OCI-LY1 (cell line): ENCODE results near the gene NKIRAS2.

Experiments
- EZH2 ChIP-seq: fragments of 200-600 bp; sonication (generic), shearing (Covaris generic); IDR thresholded peaks from 2 replicates; pipeline ENCODE4 v1.8.0; 2017; ENCODE audit warnings: borderline replicate concordance, mixed run types, mild to moderate bottlenecking, antibody characterized with exemption, low read length, moderate library complexity, mixed read lengths
- TF ChIP-seq, protein P1 (sequence below): fragments of 200-600 bp; sonication (generic), shearing (Covaris generic); IDR thresholded peaks from 2 replicates; pipeline ENCODE4 v1.5.1; 2017; ENCODE audit warnings: mild to moderate bottlenecking, antibody characterized with exemption, low read length, moderate library complexity, mixed read lengths

DNA sequence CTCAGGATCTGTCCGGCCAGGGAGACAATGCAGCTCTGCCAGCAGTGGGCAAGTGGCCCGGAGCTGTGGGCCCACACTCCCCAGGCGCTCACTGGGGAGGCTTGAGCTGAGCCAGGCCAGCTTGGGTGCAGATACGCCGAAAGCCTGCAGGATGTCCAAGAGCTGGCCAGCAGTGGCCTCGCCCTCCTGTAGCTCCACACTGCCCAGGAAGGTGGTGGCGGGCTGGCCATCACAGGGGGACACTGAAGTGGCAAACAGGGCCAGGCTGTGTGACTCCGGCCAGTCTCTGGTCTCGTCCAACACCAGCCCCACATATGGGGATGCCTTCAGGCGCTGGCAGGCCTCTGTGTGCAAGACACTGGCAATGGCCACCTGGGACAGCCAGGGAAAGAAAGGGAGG is 20.9 kb downstream of the NKIRAS2 start:
- TF ChIP-seq, protein P1, sequence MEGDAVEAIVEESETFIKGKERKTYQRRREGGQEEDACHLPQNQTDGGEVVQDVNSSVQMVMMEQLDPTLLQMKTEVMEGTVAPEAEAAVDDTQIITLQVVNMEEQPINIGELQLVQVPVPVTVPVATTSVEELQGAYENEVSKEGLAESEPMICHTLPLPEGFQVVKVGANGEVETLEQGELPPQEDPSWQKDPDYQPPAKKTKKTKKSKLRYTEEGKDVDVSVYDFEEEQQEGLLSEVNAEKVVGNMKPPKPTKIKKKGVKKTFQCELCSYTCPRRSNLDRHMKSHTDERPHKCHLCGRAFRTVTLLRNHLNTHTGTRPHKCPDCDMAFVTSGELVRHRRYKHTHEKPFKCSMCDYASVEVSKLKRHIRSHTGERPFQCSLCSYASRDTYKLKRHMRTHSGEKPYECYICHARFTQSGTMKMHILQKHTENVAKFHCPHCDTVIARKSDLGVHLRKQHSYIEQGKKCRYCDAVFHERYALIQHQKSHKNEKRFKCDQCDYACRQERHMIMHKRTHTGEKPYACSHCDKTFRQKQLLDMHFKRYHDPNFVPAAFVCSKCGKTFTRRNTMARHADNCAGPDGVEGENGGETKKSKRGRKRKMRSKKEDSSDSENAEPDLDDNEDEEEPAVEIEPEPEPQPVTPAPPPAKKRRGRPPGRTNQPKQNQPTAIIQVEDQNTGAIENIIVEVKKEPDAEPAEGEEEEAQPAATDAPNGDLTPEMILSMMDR = no peak
- no peak for TF ChIP-seq EZH2
